ENCODE data around the gene BBX.
A peak's percentile ranks its signal among the peaks of the same experiment; 100 is the strongest.

The BBX gene

GRCh38 chr3:107699682-107700081 is 176.9 kb downstream of the BBX start:
- peak overlapping the region in 1 of 2 donors; percentile 2 for H3K27ac Mint-ChIP-seq
- peaks cover 26 to 39% of the 10 kb centered on the region in 2 donors for H3K4me1 Mint-ChIP-seq (ENCODE audit: low read depth in 2 of 2)
- H3K4me3 Mint-ChIP-seq: no peak overlapping the region
- H3K36me3 Mint-ChIP-seq (ENCODE audit: insufficient read depth): peaks cover 3% of the 10 kb centered on the region
- no peaks in the 10 kb centered on the region for H3K27me3 Mint-ChIP-seq
- DNase-seq (no peak), ATAC-seq (replicated peaks) (no peak)
- H3K9me3 Mint-ChIP-seq: no peaks in the 10 kb centered on the region

DNA sequence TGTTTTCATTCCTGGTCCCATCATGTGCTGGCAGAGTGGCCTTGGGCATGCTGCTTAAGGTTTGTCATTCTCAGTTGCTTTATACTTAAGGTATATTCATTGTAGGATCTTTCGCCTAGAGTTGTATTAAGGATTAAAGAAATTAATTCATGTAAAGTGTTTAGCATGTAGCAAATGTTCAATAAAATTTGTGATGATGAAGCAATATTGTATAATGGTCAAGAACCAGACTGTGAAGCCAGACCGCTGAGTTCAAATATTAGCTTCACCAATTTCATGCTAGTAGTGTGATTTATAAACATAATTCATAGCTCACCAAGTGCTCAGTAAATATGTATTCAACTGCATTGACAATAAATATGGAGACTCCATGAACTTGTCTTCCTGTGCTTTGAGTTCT is 178.5 kb downstream of the BBX start:
- no peak overlapping the region for H3K4me3 Mint-ChIP-seq
- no peak overlapping the region for H3K27ac Mint-ChIP-seq
- ATAC-seq (replicated peaks) (no peak), DNase-seq (no peak)
- H3K9me3 Mint-ChIP-seq: no peaks in the 10 kb centered on the region
- H3K36me3 Mint-ChIP-seq (ENCODE audit: insufficient read depth): peaks cover 3% of the 10 kb centered on the region
- H3K27me3 Mint-ChIP-seq: no peaks in the 10 kb centered on the region
- H3K4me1 Mint-ChIP-seq (ENCODE audit: low read depth in 2 of 2): peaks cover 29 to 49% of the 10 kb centered on the region in 2 donors

- Mint-ChIP-seq H3K27ac (peak overlapping the region; percentile 21 to 33), H3K4me3 (no peak overlapping the region), H3K36me3 (ENCODE audit: insufficient read depth) (peaks cover 3% of the 10 kb centered on the region), H3K9me3 (no peaks in the 10 kb centered on the region), H3K27me3 (no peaks in the 10 kb centered on the region), H3K4me1 (ENCODE audit: low read depth in 2 of 2) (peaks cover 19 to 41% of the 10 kb centered on the region in 2 donors)
- DNase-seq (no peak), ATAC-seq (replicated peaks) (no peak)
Measured at GRCh38 chr3:107704477-107704876, 181.7 kb downstream of the BBX start.

- Mint-ChIP-seq H3K36me3 (ENCODE audit: insufficient read depth) (peaks cover 3% of the 10 kb centered on the region), H3K27ac (peak overlapping the region; percentile 21 to 33), H3K4me1 (ENCODE audit: low read depth in 2 of 2) (peaks cover 14 to 38% of the 10 kb centered on the region in 2 donors), H3K4me3 (no peak overlapping the region), H3K27me3 (no peaks in the 10 kb centered on the region), H3K9me3 (no peaks in the 10 kb centered on the region)
- no peak for DNase-seq
- ATAC-seq (replicated peaks): no peak
Measured at GRCh38 chr3:107705046-107705445, 182.3 kb downstream of the BBX start.

- Mint-ChIP-seq H3K4me3 (no peak overlapping the region), H3K4me1 (ENCODE audit: low read depth in 2 of 2) (peaks cover 2 to 6% of the 10 kb centered on the region in 2 donors), H3K27ac (no peak overlapping the region), H3K36me3 (ENCODE audit: insufficient read depth) (peaks cover 15% of the 10 kb centered on the region), H3K9me3 (no peaks in the 10 kb centered on the region), H3K27me3 (no peaks in the 10 kb centered on the region)
- ATAC-seq (replicated peaks) (no peak), DNase-seq (no peak)
Measured at GRCh38 chr3:107710851-107711250, 188.1 kb downstream of the BBX start.

- no peak overlapping the region for H3K27ac Mint-ChIP-seq
- no peak for ATAC-seq (replicated peaks)
- H3K4me1 Mint-ChIP-seq (ENCODE audit: low read depth in 2 of 2): peaks cover 0 to 2% of the 10 kb centered on the region in 2 donors
- H3K27me3 Mint-ChIP-seq: no peaks in the 10 kb centered on the region
- peaks cover 25% of the 10 kb centered on the region for H3K36me3 Mint-ChIP-seq (ENCODE audit: insufficient read depth)
- no peak overlapping the region for H3K4me3 Mint-ChIP-seq
- H3K9me3 Mint-ChIP-seq: no peaks in the 10 kb centered on the region
- no peak for DNase-seq
Measured at GRCh38 chr3:107716734-107717133, 194.0 kb downstream of the BBX start.

DNA sequence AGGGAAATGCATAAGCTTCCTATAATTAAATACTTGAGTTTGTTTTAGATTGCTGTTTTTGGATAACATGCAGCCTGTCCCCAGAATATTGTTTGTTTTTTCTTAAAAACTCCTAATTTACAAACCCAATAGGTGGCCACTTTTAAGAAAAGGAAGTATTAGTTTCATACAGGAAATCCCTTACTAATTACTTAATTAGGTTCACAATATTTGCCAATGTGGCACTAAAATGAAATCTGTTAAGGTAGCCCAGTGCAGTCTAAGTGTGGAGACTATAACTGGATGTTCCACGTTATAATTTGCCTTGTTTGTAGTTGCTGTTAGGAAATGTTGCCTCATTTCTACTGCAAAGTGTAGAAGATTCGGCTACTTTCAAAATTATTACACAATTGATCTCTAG is 195.8 kb downstream of the BBX start:
- no peaks in the 10 kb centered on the region for H3K27me3 Mint-ChIP-seq
- no peak overlapping the region for H3K4me3 Mint-ChIP-seq
- H3K4me1 Mint-ChIP-seq (ENCODE audit: low read depth in 2 of 2): peaks cover 0 to 2% of the 10 kb centered on the region in 2 donors
- peaks cover 16% of the 10 kb centered on the region for H3K36me3 Mint-ChIP-seq (ENCODE audit: insufficient read depth)
- no peaks in the 10 kb centered on the region for H3K9me3 Mint-ChIP-seq
- DNase-seq (no peak), ATAC-seq (replicated peaks) (no peak)
- H3K27ac Mint-ChIP-seq: no peak overlapping the region

GRCh38 chr3:107727102-107727501 is 204.3 kb downstream of the BBX start:
- H3K36me3 Mint-ChIP-seq (ENCODE audit: insufficient read depth): peaks cover 13% of the 10 kb centered on the region
- H3K4me3 Mint-ChIP-seq: no peak overlapping the region
- H3K27me3 Mint-ChIP-seq: no peaks in the 10 kb centered on the region
- no peak for ATAC-seq (replicated peaks)
- no peak overlapping the region for H3K27ac Mint-ChIP-seq
- no peak for DNase-seq
- H3K9me3 Mint-ChIP-seq: no peaks in the 10 kb centered on the region
- peaks cover 4 to 22% of the 10 kb centered on the region in 2 donors for H3K4me1 Mint-ChIP-seq (ENCODE audit: low read depth in 2 of 2)

DNA sequence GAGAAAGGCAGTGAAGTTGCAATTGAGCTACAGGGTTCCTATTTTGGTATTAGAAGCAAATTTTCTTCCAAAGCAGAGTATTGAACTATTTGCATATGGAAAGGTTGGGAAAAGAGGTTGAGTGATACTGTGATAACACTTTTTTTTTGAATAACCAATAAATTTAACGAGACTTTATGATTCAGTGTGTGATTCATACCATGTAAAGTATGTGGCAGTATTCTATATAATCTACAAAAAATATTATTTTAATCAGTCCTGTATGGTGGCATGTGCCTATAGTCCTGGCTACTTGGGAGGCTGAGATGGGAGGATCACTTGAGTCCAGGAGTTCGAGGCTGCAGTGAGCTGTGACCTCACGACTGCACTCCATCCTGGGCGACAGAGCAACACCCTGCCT is 206.9 kb downstream of the BBX start:
- ATAC-seq (replicated peaks): no peak
- Mint-ChIP-seq H3K4me1 (ENCODE audit: low read depth in 2 of 2) (peaks cover 4 to 22% of the 10 kb centered on the region in 2 donors), H3K9me3 (no peaks in the 10 kb centered on the region), H3K27ac (peak overlapping the region in 1 of 2 donors; percentile 32), H3K36me3 (ENCODE audit: insufficient read depth) (peaks cover 17% of the 10 kb centered on the region), H3K27me3 (no peaks in the 10 kb centered on the region), H3K4me3 (no peak overlapping the region)
- DNase-seq: no peak

DNA sequence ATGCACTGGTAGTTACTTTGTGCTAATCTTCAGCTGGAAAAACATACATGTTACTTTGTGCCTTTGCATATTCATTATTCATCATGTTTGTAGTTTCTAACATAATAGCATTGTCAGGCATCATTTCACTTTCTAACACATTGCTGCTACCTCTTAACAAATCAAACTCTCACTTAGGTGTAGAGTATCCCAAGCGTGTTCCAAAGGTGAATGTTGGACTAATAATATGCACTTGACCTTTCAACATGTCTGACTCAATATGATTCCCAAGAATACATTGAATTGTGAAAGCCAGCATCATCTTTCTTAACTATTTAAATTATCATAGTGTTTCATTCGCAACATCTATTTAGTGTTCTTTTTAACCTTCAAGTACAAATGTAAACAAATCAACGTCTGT is 211.6 kb downstream of the BBX start:
- H3K27me3 Mint-ChIP-seq: no peaks in the 10 kb centered on the region
- peaks cover 13% of the 10 kb centered on the region for H3K36me3 Mint-ChIP-seq (ENCODE audit: insufficient read depth)
- no peak overlapping the region for H3K27ac Mint-ChIP-seq
- ATAC-seq (replicated peaks) (no peak), DNase-seq (no peak)
- no peaks in the 10 kb centered on the region for H3K9me3 Mint-ChIP-seq
- no peak overlapping the region for H3K4me3 Mint-ChIP-seq
- peaks cover 4 to 16% of the 10 kb centered on the region in 2 donors for H3K4me1 Mint-ChIP-seq (ENCODE audit: low read depth in 2 of 2)

- H3K4me1 Mint-ChIP-seq (ENCODE audit: low read depth in 2 of 2): peaks cover 6 to 16% of the 10 kb centered on the region in 2 donors
- H3K27me3 Mint-ChIP-seq: no peaks in the 10 kb centered on the region
- H3K27ac Mint-ChIP-seq: no peak overlapping the region
- DNase-seq (no peak), ATAC-seq (replicated peaks) (no peak)
- peaks cover 7% of the 10 kb centered on the region for H3K36me3 Mint-ChIP-seq (ENCODE audit: insufficient read depth)
- H3K4me3 Mint-ChIP-seq: no peak overlapping the region
- no peaks in the 10 kb centered on the region for H3K9me3 Mint-ChIP-seq
Measured at GRCh38 chr3:107737914-107738313, 215.2 kb downstream of the BBX start.

- ATAC-seq (replicated peaks): no peak
- no peak overlapping the region for H3K27ac Mint-ChIP-seq
- H3K36me3 Mint-ChIP-seq (ENCODE audit: insufficient read depth): peaks cover 7% of the 10 kb centered on the region
- no peaks in the 10 kb centered on the region for H3K27me3 Mint-ChIP-seq
- DNase-seq: no peak
- H3K4me1 Mint-ChIP-seq (ENCODE audit: low read depth in 2 of 2): peaks cover 6 to 16% of the 10 kb centered on the region in 2 donors
- no peaks in the 10 kb centered on the region for H3K9me3 Mint-ChIP-seq
- H3K4me3 Mint-ChIP-seq: no peak overlapping the region
Measured at GRCh38 chr3:107738486-107739183, 215.9 kb downstream of the BBX start.

GRCh38 chr3:107739227-107739626 is 216.5 kb downstream of the BBX start:
- H3K9me3 Mint-ChIP-seq: no peaks in the 10 kb centered on the region
- peaks cover 6 to 16% of the 10 kb centered on the region in 2 donors for H3K4me1 Mint-ChIP-seq (ENCODE audit: low read depth in 2 of 2)
- ATAC-seq (replicated peaks) (no peak), DNase-seq (no peak)
- no peak overlapping the region for H3K27ac Mint-ChIP-seq
- peaks cover 7% of the 10 kb centered on the region for H3K36me3 Mint-ChIP-seq (ENCODE audit: insufficient read depth)
- H3K4me3 Mint-ChIP-seq: no peak overlapping the region
- H3K27me3 Mint-ChIP-seq: no peaks in the 10 kb centered on the region

- peaks cover 6 to 16% of the 10 kb centered on the region in 2 donors for H3K4me1 Mint-ChIP-seq (ENCODE audit: low read depth in 2 of 2)
- ATAC-seq (replicated peaks) (no peak), DNase-seq (no peak)
- no peaks in the 10 kb centered on the region for H3K27me3 Mint-ChIP-seq
- H3K27ac Mint-ChIP-seq: no peak overlapping the region
- H3K9me3 Mint-ChIP-seq: no peaks in the 10 kb centered on the region
- H3K4me3 Mint-ChIP-seq: no peak overlapping the region
- H3K36me3 Mint-ChIP-seq (ENCODE audit: insufficient read depth): no peaks in the 10 kb centered on the region
Measured at GRCh38 chr3:107740992-107741896, 218.5 kb downstream of the BBX start.
